ENCODE measurements around the gene TBC1D8.

Gene TBC1D8

DNA sequence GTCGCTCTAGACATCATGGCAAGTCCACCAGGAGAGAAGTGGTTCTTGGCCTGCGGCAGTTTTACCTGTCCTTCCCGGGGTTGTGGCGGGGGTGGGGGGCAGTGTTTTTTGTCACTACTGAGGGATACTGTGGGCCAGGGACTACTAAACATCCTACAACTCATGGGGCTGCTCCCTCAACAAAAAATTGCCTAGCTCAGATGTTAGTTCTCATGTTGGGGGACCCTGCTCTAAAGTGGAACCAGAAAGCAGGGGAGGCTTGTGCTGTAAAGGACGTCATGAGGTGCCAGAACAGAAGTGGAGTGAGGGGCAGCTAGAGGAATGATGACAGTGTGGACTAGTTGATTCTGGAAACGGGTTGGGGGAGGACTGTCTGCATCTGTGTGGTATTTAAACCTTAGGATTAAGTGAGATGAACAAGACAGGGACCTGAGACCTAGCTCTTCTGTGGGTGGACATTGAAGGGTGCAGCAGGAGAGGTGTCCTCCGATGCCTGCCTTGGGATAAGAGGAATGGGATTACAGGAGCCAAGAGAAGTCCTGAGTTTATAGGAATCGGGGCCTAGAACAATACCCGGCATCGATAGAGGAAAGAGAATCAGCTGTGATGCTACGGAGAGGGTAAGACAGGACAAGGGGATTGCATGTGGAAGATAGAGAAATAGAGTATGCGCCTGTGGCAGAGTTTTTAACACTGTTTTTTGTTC lies 146.4 kb downstream of the TBC1D8 start:
- in situ Hi-C loops (cut with MboI; ENCODE audit: low sequenced_read_pairs): no loop called here

DNA sequence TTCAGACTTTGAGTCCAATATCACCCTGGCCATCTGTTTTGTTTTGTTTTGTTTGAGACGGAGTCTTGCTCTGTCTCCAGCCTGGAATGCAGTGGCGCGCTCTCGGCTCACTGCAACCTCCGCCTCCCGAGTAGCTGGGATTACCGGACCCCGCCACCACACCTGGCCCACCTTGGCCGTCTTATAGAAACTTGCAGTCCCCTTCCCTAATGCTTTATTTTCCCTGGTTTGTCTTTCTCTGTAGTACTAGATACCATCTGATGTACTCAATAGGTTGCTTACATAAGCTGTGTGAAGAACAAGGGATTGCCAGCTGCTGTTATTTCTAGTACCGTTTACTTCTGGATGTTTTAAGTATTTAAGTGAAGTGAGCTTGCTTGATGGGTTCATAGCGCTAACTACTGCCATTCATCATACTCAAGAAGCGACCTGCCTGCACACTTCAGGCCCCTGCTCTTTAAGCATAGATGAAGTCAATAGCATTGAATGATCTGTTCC lies 147.9 kb downstream of the TBC1D8 start:
- in situ Hi-C loops (cut with MboI; ENCODE audit: low sequenced_read_pairs): no loop called here

DNA sequence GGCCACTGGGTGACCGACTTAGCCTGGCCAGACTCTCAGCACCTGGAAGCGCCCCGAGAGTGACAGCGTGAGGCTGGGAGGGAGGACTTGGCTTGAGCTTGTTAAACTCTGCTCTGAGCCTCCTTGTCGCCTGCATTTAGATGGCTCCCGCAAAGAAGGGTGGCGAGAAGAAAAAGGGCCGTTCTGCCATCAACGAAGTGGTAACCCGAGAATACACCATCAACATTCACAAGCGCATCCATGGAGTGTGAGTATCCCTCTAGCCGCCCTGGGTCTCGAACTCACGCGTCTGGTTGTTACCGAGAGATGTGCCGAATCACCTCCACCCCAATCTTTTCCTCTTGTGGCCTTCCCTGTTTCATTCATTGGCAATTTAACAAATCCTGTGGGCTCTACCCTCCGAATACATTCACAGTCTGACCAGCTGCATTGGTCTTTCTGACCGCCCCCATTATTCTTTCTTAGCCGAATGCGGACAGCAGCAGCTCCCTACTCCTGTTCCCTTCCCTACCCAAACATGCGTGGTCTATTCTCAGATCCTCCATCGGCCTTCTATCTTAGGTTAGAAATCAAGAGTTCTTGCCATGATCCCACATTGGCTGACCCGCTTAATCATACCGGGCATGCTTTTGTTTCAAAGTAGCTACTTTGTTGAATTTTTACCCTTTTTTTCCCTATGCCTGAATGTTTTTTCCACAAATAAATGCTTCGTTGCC lies 148.5 kb downstream of the TBC1D8 start:
- in situ Hi-C loops (cut with MboI; ENCODE audit: low sequenced_read_pairs): no loop called here

DNA sequence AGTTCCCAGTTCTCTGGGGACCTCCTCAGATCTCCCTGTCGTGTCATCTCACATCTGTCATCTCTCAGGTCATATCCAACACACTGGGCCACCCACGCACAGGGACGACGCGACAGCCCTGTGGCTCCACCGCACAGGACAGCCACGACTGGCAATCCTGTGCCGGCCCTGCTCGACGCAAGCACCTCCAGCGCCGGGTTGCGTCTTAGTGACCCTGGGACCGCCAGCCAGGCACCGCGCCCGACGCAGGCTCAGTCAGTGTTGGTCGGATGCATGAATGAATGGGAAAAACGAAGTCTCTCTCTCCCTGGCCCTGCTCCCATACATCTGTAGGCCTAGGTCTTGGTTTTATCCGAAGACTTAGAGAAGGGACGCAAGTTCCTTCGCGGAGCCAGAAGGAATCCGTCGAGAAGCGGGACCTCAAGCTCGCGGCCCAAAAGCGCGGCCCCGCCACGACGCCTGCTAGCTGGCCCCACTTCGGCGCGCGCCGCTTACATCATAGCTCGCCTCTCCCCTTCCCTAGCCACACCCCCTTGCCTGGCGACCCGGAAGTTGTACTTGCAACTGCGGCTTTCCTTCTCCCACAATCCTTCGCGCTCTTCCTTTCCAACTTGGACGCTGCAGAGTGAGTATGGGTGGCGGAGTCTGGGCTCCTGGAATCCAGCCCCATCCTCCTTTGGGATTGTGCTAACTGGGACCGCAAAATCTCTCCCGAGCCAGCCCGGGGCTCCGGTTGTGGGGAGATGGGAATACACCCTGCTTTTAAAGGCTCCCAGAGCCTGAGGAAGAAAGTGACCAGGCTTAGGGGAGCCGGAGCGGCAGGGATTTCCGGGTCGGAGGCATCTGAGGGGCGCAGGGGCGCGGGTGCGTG lies 149.3 kb downstream of the TBC1D8 start, which contains the start of gene RPL31:
Gene RPL31 (plus strand): TSS at position 599 of the 871 bp plus-strand sequence. CDS start 413 bp downstream, outside the sequence.
- in situ Hi-C loops (cut with MboI; ENCODE audit: low sequenced_read_pairs): no loop called here

DNA sequence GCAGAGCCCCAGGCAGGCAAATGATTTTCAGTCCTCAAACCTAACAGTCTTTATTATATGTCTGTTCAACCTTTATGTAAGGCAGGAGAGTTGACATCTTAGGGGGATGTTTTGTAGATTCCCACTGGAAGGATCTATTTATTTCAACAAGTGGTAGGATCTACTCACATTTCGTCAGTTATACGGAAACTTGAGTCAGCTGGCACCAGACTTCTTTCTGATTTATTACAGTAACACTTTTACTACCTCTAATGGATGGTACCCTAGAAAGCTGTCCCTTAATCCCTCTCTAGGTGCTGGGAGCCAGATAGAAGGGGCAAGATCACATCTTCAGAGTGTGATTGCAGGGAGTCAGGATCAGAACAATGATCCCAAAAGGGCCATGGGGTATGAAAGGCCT lies 151.2 kb downstream of the TBC1D8 start:
- in situ Hi-C loops (cut with MboI; ENCODE audit: low sequenced_read_pairs): no loop called here

DNA sequence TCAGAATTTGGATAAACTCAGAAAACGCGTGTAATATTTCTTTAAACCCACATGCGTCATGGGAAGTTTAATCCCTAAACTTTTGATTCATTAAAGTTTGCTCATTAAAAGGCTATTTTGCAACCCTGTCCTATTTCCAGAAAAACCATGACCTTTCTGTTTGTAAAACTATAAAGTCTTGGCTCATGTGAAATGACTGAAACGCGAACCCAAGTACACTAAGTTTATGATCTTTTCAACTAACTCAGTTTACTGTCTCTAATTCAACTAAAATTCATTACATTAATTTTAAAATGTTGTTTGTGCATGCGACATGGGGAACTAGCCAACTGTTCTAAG lies 153.0 kb downstream of the TBC1D8 start:
- in situ Hi-C loops (cut with MboI; ENCODE audit: low sequenced_read_pairs): no loop called here

DNA sequence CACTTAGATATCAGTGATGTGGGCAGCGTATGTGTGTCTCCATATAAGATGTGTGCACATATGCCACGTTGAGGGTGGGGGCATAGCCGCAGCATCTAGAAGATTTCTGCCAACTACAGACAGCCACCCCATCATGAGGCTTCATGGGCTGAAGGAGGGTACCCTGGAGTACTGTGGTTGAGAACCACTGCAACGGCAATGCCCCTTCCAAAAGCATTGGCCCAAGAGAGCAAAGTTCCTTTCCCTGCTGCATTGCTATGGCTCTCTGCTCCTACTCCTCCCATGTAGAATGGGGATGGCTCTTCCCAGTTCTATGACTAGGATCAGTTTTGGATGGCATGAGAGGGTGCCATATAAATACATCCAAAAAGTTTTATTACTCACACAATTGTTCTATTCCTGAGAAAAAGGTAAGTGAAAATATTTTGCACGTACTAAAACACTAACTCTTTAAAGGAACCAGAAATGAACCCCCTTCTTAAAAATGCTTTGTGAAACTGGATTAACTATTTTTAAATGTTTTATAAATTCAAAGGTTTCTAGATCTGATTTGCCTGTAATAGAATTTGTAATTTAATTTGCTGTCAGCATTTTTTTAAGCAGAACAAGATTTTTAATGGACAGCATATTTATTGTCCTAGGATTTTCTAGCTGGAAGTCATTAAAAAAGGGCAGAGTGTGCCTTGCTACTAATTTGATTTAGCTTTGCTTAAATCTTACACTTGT lies 153.5 kb downstream of the TBC1D8 start:
- in situ Hi-C loops (cut with MboI; ENCODE audit: low sequenced_read_pairs): no loop called here

DNA sequence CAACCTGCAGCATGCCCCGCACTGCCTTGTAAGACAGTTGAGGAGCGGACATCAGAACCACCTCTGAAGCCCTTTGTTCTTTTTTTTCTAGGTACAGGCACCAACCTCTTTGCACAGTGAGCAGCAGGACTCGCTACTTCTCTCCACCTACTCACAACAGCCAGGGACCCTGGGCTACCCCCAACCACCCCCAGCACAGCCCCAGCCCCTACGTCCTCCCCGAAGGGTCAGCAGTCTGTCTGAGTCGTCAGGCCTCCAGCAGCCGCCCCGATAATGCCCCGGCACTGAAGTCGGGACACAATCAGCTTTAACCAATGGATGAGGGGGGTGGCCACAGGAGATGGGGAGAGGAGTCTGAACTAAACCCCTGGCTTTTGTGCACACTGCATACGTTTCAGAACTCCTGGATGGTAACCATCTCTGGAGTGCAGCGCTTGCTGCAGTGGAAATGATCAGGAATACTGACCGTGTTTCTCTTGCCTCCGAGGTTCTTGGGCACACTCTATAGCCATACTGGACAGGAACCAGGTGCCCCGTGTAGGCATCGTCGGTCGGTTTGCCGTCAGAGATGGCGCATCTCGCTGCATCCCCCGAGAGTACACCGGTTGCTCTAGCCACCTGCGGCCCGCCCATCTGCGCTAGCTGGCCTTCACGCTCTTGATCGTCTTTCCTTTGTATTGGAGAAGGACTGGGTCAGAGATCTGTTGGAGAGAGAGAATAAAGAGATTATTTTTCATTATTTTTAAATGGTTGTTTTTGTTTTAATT lies 155.7 kb downstream of the TBC1D8 start:
- in situ Hi-C loops (cut with MboI; ENCODE audit: low sequenced_read_pairs): no loop called here

DNA sequence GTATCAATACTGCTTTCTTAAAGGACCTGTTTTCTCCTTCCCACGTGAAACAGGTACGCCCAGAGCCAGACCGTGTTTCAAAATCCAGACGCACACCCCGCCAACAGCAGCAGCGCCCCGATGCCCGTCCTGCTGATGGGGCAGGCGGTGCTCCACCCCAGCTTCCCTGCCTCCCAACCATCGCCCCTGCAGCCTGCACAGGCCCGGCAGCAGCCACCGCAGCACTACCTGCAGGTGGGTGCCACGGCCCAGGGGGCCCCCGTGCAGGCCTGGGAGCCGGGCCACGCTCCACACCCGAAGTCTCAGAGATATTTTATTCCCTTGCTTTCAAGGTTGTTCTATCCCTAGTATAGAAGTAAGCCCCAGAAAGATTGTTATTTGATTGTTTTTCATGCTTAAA lies 157.9 kb downstream of the TBC1D8 start:
- in situ Hi-C loops (cut with MboI; ENCODE audit: low sequenced_read_pairs): no loop called here

DNA sequence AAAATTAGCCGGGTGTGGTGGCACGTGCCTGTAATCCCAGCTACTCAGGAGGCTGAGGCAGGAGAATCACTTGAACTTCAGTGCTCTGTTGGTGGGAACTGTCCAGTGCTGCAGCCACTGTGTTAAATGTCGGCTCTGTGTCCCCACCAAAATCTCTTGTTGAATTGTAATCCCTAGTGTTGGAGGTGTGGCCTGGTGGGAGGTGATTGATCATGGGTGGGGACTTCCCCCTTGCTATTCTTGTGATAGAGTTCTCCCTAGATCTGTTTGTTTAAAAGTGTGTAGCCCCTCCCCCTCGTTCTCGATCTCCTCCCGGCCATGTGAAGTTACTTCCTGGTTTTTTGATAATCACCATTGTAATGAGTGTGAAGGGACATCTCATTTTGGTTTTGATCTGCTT lies 158.9 kb downstream of the TBC1D8 start:
- in situ Hi-C loops (cut with MboI; ENCODE audit: low sequenced_read_pairs): no loop called here

DNA sequence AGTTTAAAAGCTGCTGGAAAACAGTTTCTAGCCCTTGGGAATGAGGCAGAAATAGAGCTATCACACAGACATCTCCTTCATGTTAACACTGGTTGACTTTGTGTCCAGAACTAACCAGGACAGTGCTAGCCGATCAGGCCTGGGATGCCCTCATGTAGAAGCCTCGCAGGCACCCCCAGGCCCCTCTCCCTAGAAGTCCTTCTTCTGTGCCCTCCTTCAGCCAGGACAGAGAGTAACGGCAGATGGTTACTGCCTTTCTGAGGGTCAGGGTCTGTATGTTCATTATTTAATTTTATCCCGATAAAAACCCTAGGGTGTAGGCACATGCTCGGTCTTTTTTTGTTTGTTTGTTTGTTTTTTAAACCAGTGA lies 159.8 kb downstream of the TBC1D8 start:
- in situ Hi-C loops (cut with MboI; ENCODE audit: low sequenced_read_pairs): no loop called here

DNA sequence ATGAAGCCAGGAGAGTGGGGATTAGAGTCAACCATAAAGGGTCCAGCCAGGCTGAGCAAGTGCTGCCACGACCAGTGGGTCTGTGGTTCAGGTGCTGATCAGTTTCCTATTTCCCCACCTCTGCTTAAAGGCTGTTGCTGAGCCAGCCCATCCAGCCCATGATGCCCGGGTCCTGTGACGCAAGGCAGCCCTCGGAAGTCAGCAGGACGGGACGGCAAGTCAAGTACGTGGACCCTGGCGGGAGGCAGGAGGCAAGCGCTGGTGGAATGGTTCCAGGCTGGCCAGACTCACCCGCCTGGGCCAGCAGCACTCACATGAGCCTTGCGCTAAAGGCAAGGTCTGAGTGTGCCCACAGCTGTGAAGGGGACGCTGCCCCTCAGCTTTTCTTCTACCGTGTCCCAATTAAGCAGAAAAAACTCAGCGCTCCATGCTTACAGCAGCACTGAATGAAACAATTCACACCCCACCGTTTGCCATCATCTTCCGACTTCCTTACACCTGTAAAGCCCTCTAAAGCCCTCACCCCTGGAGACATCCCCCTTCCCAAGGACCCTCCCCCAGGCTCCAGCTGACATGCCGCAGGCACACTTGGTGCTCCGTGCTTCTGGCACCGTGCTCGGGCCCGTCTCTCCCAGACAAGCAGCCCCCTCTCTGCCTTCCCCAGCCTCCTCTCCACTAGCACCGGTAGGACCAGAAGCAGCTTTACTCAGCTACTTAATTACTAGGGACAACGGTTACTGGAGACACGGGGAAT lies 160.4 kb downstream of the TBC1D8 start:
- in situ Hi-C loops (cut with MboI; ENCODE audit: low sequenced_read_pairs): no loop called here

DNA sequence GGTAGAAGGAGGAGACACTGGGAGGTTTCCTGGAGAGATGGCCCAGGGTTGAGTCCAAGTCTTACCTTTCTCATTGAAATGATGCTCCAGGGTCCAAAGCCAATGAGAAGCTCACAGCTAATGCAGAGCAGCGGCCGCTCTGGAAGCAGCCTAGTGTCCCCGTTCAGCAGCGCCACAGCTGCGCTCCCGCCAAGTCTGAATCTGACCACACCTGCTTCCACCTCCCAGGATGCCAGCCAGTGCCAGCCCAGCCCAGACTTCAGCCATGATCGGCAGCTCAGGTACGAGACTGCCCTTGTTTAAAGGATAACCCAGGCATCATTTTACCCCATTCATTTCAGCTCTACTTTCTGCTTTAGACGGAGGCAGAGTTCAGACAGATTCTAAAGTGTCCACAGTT lies 161.0 kb downstream of the TBC1D8 start:
- in situ Hi-C loops (cut with MboI; ENCODE audit: low sequenced_read_pairs): no loop called here

DNA sequence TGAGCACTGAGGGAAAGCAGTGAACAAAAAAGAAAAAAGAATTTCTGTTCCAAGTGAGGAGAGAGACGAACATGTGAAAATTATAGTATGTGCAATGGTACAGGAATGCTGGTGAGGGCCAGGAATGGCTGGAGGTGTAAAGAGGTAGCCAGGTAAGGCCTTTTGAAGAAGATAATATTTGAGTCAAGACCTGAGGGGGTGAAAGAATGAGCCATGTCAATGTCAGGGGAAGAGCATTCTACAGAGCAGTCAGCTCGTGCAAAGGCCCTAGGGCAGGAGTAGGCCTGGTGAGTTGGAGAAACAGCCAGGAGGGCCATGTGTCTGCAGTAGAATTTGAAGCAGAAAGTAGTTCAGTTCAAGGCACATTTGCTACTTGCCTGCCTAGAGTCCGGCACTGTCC lies 161.5 kb downstream of the TBC1D8 start:
- in situ Hi-C loops (cut with MboI; ENCODE audit: low sequenced_read_pairs): no loop called here

DNA sequence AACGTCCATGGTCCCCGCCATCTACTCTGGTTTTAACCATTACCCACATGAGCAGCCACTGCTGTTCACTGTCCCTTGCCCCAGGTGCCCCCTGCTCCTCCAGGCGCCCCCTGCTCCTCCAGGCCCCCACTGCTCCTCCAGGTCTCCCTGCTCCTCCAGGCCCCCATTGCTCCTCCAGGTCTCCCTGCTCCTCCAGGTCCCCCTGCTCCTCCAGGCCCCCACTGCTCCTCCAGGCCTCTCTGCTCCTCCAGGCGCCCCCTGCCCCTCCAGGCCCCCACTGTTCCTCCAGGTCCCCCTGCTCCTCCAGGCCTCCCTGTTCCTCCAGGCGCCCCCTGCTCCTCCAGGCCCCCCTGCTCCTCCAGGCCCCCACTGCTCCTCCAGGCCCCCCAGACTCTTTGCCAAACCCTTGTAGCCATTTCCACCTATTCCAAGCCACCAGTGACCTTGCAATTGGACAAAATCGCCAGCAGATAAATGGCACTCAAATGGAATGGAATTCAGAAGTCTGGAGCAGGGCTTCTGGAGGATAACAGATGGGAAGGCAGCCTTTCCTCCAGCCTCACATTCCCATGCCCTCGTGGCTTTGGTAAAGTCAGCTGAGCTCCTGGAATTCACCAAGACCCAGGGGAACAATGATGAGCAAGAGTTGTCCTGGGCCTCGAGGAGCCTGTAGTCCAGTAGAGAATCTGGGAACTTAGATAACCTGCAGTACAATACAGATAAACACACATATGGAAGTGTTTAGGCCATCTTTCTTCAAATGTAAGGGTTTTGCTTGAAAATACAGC lies 162.4 kb downstream of the TBC1D8 start:
- in situ Hi-C loops (cut with MboI; ENCODE audit: low sequenced_read_pairs): no loop called here

DNA sequence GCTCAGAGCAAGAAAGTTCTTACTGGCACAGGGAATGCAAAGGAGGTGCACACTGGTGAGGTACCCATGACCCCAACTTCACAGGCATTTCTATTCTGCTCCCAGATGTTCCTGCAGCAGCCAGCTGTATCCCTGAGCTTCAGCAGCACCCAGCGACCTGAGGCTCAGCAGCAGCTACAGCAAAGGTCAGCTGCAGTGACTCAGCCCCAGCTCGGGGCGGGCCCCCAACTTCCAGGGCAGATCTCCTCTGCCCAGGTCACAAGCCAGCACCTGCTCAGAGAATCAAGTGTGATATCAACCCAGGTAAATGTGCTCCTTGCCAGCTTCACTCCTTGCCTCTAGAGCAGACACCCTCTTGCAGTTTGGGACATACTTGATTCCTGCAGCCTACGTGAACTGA lies 163.2 kb downstream of the TBC1D8 start:
- in situ Hi-C loops (cut with MboI; ENCODE audit: low sequenced_read_pairs): no loop called here

DNA sequence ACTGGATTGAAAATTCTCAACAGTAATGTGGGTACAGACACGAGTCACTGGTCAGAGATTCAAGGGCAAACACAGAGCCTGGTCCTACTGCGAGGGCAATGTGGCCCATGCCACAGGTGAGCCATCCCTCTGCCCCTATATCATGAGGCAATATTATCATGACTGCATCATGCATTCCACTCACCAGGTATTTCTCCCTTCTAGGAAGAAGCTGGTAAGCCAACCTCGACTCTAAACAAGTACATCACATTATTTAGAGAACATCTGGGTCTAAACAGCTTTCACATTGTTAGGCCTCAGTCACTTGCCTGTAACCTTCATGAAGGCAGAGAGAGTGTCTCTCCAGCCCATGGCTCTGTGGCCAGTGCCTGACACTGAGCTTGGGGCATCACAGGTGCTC lies 163.6 kb downstream of the TBC1D8 start:
- in situ Hi-C loops (cut with MboI; ENCODE audit: low sequenced_read_pairs): no loop called here

DNA sequence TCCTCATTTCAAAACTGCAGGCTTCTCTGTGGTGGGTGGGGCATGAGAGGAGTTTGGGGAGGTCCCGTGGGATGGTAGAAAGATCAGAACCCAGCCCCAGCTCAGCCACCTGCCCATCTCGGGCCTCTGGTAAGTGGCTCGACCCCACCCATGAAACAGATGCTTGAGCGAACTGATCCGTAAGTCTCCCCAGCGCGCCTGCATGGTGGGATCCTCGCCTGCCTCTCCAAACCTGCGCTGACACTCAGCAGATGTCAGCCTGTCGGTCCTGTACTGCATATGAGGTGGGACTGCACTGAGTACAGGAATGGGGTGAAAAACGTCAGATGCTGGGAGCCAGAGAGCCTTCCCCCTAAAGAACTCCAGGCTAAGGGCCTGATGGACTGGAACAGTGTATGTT lies 165.0 kb downstream of the TBC1D8 start:
- in situ Hi-C loops (cut with MboI; ENCODE audit: low sequenced_read_pairs): no loop called here

DNA sequence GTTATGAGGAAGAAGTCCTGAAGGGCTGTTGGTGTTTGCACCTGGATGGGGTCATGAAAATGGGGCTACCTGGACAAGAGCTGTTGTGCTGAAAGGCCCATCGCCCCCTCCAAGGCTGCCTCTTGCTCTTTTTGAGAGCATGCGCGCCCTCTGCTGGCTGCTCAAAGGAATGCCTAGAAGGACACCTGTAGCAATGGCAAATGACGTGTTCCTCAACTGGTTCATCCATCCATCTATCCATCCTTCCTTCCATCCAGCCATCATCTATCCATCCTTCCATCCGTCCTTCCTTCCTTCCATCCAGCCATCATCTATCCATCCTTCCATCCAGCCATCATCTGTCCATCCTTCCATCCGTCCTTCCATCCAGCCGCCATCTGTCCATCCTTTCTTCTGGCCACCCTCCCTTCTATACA lies 166.3 kb downstream of the TBC1D8 start:
- in situ Hi-C loops (cut with MboI; ENCODE audit: low sequenced_read_pairs): no loop called here
